Heart left ventricle (tissue), 13 donors: Measurements from ENCODE around the gene EIF2D.
A peak's percentile ranks its signal among the peaks of the same experiment; 100 is the strongest.

Source experiments
- POLR2A ChIP-seq, 2 donors: fragments of 450-650 bp; IDR thresholded peaks; one replicate each; pipeline ENCODE4 v1.6.1; 2017; ENCODE audit warnings: antibody characterized with exemption in 2 of 2, mild to moderate bottlenecking in 2 of 2, moderate library complexity in 2 of 2
- TF ChIP-seq, protein P1 (sequence below), 12 donors: fragments of 200-600 bp; sonication (generic) in 4 of 12; IDR thresholded peaks; one replicate each; pipeline versions ENCODE4 v1.5.0 to v1.8.0; 2018 to 2022; ENCODE audit warnings: antibody characterized with exemption in 12 of 12, mild to moderate bottlenecking in 5 of 12
- donor health status: ischemic (EF 13 %, LVEDD 7.1; RV severe dilation, severe dysfunction).
- donor health status: DM: no; HTN: yes; CAD: no.
- donor health status: DM: no; HTN: no; CAD: no.
- donor health status: ischemic (EF 25% LVEDD 6.9; RV normal size, moderate dysfunction).
- donor health status: ischemic (EF 25% LVEDD 5.7; RV mildly dilated, moderate dysfunction).
- donor health status: ischemic (EF 35%, LVEDD 5.7; RV mildly dilated, moderate dysfunction).
- donor health status: nonischemic (EF 11% LVEDD 7.7; RV severe dilation, severe dysfunction).
- donor health status: DM: yes; HTN: yes; CAD: no.
- donor health status: PGD.
- donor health status: ischemic (EF 29% LVEDD 5.4; RV normal size, mild dysfunction).
- donor health status: nonischemic (EF 23%, LVEDD 6.1; RV moderate dilation, normal function).

DNA sequence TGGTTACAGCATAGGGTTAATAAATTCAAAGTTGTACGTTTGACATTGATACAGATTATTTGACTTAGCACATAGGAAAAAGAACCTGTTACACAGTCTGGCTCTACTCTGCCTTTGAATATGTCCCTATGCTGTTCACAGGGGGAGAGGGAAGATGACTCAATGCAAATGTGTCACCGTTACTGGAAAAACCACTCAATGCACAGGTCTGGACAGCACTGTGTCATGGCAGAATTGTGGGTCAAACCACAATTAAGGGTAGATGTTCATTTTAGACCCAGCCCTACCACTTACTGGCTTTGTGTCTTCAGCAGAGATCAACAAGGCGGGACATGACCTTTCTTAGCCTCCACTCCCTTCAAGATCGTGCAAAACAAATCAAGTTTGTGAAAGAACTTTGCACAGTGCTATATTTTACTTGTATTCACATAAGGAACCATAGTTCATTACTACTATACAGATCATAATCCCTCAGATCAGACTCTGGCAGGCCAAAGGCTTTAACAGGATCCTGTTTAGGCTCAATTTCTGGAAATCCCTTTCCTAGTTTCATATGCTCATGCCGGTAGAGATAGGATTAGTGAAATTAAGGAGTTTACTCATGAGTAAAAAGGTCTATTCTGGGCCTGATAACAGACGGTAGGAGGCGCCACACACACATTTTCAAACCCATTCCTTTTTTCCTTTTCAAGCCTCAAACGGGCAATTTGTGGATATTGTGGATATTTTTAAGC is 22.1 kb downstream of the EIF2D start:
- TF ChIP-seq, protein P1, sequence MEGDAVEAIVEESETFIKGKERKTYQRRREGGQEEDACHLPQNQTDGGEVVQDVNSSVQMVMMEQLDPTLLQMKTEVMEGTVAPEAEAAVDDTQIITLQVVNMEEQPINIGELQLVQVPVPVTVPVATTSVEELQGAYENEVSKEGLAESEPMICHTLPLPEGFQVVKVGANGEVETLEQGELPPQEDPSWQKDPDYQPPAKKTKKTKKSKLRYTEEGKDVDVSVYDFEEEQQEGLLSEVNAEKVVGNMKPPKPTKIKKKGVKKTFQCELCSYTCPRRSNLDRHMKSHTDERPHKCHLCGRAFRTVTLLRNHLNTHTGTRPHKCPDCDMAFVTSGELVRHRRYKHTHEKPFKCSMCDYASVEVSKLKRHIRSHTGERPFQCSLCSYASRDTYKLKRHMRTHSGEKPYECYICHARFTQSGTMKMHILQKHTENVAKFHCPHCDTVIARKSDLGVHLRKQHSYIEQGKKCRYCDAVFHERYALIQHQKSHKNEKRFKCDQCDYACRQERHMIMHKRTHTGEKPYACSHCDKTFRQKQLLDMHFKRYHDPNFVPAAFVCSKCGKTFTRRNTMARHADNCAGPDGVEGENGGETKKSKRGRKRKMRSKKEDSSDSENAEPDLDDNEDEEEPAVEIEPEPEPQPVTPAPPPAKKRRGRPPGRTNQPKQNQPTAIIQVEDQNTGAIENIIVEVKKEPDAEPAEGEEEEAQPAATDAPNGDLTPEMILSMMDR (IDR thresholded peaks at IDR 0.05) = peak in 5 of 12 donors; percentile 17 to 33 (median 28)
- TF ChIP-seq POLR2A (IDR thresholded peaks at IDR 0.05) = no peak
